HG03066 (cell line): Measurements from ENCODE around the gene TMED10.
"Not testable (repeated sequence)": the region's sequence is repeated elsewhere in the genome, so short reads cannot be mapped to it uniquely, and the experiment has no call there.

ENCODE experiments used
- ATAC-seq: cut with Tn5 transposase; IDR thresholded peaks from one replicate; pipeline ENCODE4 v1.9.1; 2021; ENCODE audit warnings: low read depth; ENCODE audit not compliant: unreplicated experiment

The TMED10 gene

GRCh38 chr14:75163677-75164076 lies 12.7 kb downstream of the TMED10 start:
- no peak for ATAC-seq

GRCh38 chr14:75162631-75163030 lies 13.8 kb downstream of the TMED10 start:
- ATAC-seq, result no peak

GRCh38 chr14:75158843-75159614 lies 17.4 kb downstream of the TMED10 start:
- no peak for ATAC-seq

GRCh38 chr14:75156901-75157300 lies 19.5 kb downstream of the TMED10 start:
- no peak for ATAC-seq

GRCh38 chr14:75156111-75156510 lies 20.3 kb downstream of the TMED10 start:
- ATAC-seq, result no peak

GRCh38 chr14:75155169-75155568 lies 21.2 kb downstream of the TMED10 start:
- no peak for ATAC-seq

- ATAC-seq, result no peak
Measured at GRCh38 chr14:75153295-75153694, 23.1 kb downstream of the TMED10 start.

- no peak for ATAC-seq
Measured at GRCh38 chr14:75151851-75152250, 24.6 kb downstream of the TMED10 start.

GRCh38 chr14:75150637-75151036 lies 25.8 kb downstream of the TMED10 start:
- ATAC-seq, result not testable (repeated sequence)

- ATAC-seq, result no peak
Measured at GRCh38 chr14:75150150-75150549, 26.3 kb downstream of the TMED10 start.

- ATAC-seq, result no peak
Measured at GRCh38 chr14:75147423-75148071, 28.9 kb downstream of the TMED10 start.

GRCh38 chr14:75144944-75145343 lies 31.5 kb downstream of the TMED10 start:
- ATAC-seq, result no peak

- no peak for ATAC-seq
Measured at GRCh38 chr14:75143761-75144527, 32.5 kb downstream of the TMED10 start.

- no peak for ATAC-seq
Measured at GRCh38 chr14:75142494-75142893, 33.9 kb downstream of the TMED10 start.

GRCh38 chr14:75141967-75142366 lies 34.4 kb downstream of the TMED10 start:
- no peak for ATAC-seq

- no peak for ATAC-seq
Measured at GRCh38 chr14:75141062-75141461, 35.4 kb downstream of the TMED10 start.

GRCh38 chr14:75140620-75141019 lies 35.8 kb downstream of the TMED10 start:
- no peak for ATAC-seq

- no peak for ATAC-seq
Measured at GRCh38 chr14:75139185-75139584, 37.2 kb downstream of the TMED10 start.

GRCh38 chr14:75138492-75138891 lies 37.9 kb downstream of the TMED10 start:
- no peak for ATAC-seq

- ATAC-seq, result no peak
Measured at GRCh38 chr14:75134644-75135043, 41.8 kb downstream of the TMED10 start.

GRCh38 chr14:75133597-75133996 lies 42.8 kb downstream of the TMED10 start:
- ATAC-seq, result no peak
